ENCODE results near the gene CLIC4. TPM values are rescaled to one million over a fixed set of nuclear protein-coding genes. Genes with fewer than 3 reads are reported as not detected.

Gene CLIC4
- total and polyA plus RNA-seq, 9 of the 15 experiments (the other 6 are each of a cell fraction or from before 2014, with no cell fraction given) = 16.0 to 67.5 (median 38.4) TPM

DNA sequence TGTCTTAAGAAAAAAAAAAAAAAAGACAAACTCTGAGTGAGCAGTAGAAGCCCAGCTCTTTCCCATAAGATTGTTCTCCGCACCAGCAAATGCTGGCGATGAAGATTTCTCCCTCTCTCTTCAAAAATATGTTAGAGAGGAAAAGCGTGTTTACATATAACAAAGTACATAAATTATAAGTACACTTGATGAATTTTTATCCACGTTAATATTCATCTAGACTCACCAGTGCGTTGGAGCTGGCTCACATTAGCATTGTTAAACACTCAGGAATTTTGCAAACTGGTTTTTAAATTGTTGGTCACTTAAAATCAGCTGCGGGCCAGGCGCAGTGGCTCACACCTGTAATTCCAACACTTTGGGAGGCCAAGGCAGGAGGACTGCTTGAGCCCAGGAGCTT lies 128.8 kb downstream of the CLIC4 start:
- peaks cover 0 to 3% of the 10 kb centered on the region in 2 experiments; a peak in 2 of 5 replicates for H3K4me1 ChIP-seq (replicated peaks in 1 of 2; ENCODE audit: control insufficient read depth in 2 of 2, insufficient read depth in 2 of 2, low read length in 2 of 2)
- in situ Hi-C loops (cut with MboI) (no loop called here), intact Hi-C loops (cut with micrococcal nuclease) (no loop called here)
- FAIRE-seq = no peak
- no peaks in the 10 kb centered on the region for H3K9me1 ChIP-seq (ENCODE audit: control insufficient read depth, insufficient read depth, low read length)
- H2AFZ ChIP-seq (ENCODE audit: low read depth, low read length) = no peak overlapping the region
- no peaks in the 10 kb centered on the region for H3K9me3 ChIP-seq (replicated peaks; ENCODE audit: control insufficient read depth, insufficient read depth, low read depth, low read length)
- no peaks in the 10 kb centered on the region for H3K79me2 ChIP-seq (ENCODE audit: control insufficient read depth, insufficient read depth, low read length)
- BruUV-seq (replicated peaks) = no TSS peak
- H4K20me1 ChIP-seq (replicated peaks; ENCODE audit: control insufficient read depth, insufficient read depth, low read length) = 0 out of 2 replicates have a peak, but pooled peaks cover 10% of the 10 kb centered on the region
- no peaks in the 10 kb centered on the region for H3K36me3 ChIP-seq (ENCODE audit: control insufficient read depth, insufficient read depth, low read length)
- no peak for TF ChIP-seq PATZ1 (CRISPR knock-in tag; IDR thresholded peaks at IDR 0.05; ENCODE audit: borderline replicate concordance)
- no peak for TF ChIP-seq ZNF12 (CRISPR knock-in tag; IDR thresholded peaks at IDR 0.05)
- TF ChIP-seq ZNF280A (IDR thresholded peaks at IDR 0.05; ENCODE audit: low read depth, partially characterized antibody) = no peak
- TF ChIP-seq, protein P1, sequence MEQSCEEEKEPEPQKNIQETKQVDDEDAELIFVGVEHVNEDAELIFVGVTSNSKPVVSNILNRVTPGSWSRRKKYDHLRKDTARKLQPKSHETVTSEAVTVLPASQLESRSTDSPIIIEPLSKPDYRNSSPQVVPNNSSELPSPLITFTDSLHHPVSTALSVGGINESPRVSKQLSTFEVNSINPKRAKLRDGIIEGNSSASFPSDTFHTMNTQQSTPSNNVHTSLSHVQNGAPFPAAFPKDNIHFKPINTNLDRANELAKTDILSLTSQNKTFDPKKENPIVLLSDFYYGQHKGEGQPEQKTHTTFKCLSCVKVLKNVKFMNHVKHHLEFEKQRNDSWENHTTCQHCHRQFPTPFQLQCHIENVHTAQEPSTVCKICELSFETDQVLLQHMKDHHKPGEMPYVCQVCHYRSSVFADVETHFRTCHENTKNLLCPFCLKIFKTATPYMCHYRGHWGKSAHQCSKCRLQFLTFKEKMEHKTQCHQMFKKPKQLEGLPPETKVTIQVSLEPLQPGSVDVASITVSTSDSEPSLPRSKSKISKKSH (CRISPR knock-in tag; IDR thresholded peaks at IDR 0.05) = no peak
- no peak for TF ChIP-seq ZFP1 (CRISPR knock-in tag; IDR thresholded peaks at IDR 0.05)
- 2% methylated on average over 7 of the region's 7 CpGs for WGBS (ENCODE audit: insufficient coverage, low coverage, missing lambda C conversion rate)
- no peak overlapping the region for H3K4me3 ChIP-seq
- ATAC-seq = no peak
- H3K27me3 ChIP-seq (ENCODE audit: control insufficient read depth in 2 of 2, insufficient read depth in 2 of 2, low read length in 2 of 2) = peaks cover 45 to 51% of the 10 kb centered on the region in 2 experiments
- no peak for DNase-seq (ENCODE audit: extremely low read depth in 1 of 4, low spot score in 3 of 4)
- ChIA-PET POLR2A (no interaction called here), CTCF (ENCODE audit: low intra/inter-chr PET ratio) (interaction anchor here (0.7 kb wide), 1 partner anchor 668 kb away, joined by 4 read pairs; no protein-coding TSS in a partner anchor)
- no peak overlapping the region for H3K9ac ChIP-seq (ENCODE audit: insufficient read depth in 1 of 2, low read depth in 2 of 2, low read length in 2 of 2)
- no peak overlapping the region for H3K27ac ChIP-seq (ENCODE audit: extremely low read depth, low read depth, low read length)
- no peak overlapping the region for H3K4me2 ChIP-seq (ENCODE audit: insufficient read depth, low read length)

Measured in K562 (cell line).